Jurkat, Clone E6-1 (cell line): ENCODE measurements around the gene PHACTR2.
"Not testable (repeated sequence)": the region's sequence is repeated elsewhere in the genome, so short reads cannot be mapped to it uniquely, and the experiment has no call there.

Experiments
- DNase-seq: peaks from one replicate; pipeline ENCODE4 v3.0.0-alpha.2; 2011; ENCODE audit warnings: low read depth, low spot score
- H3K4me3 ChIP-seq: 2 replicates; pipeline ENCODE4 v1.5.1; 2011; ENCODE audit warnings: mild to moderate bottlenecking, low read length, control low read depth, moderate library complexity

Gene PHACTR2

GRCh38 chr6:143786371-143786770 is 108.6 kb downstream of the PHACTR2 start:
- not testable (repeated sequence) for H3K4me3 ChIP-seq, DNase-seq

GRCh38 chr6:143792402-143793279 is 114.9 kb downstream of the PHACTR2 start:
- H3K4me3 ChIP-seq = no peak overlapping the region
- no peak for DNase-seq

DNA sequence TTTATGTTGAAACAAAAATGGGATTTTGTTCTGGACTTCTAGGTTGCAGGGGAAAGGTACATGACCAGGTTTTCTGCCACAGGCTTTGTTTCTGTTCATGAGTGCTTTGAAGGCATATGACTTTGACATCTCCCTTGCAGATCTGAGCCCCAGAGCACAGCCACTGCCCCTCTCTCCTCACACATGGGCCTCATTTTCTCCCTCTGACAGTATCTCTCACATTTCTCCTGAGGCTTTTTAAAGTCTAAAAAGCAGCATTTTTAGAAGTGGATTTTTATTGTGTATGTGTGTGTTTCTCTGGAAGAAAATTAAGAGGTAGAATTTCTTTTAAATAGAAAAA is 115.5 kb downstream of the PHACTR2 start:
- no peak overlapping the region for H3K4me3 ChIP-seq
- no peak for DNase-seq

- not testable (repeated sequence) for DNase-seq, H3K4me3 ChIP-seq
These were observed 118.8 kb downstream of the PHACTR2 start for GRCh38 chr6:143796551-143796950.

GRCh38 chr6:143798487-143798886 is 120.7 kb downstream of the PHACTR2 start:
- not testable (repeated sequence) for H3K4me3 ChIP-seq, DNase-seq

DNA sequence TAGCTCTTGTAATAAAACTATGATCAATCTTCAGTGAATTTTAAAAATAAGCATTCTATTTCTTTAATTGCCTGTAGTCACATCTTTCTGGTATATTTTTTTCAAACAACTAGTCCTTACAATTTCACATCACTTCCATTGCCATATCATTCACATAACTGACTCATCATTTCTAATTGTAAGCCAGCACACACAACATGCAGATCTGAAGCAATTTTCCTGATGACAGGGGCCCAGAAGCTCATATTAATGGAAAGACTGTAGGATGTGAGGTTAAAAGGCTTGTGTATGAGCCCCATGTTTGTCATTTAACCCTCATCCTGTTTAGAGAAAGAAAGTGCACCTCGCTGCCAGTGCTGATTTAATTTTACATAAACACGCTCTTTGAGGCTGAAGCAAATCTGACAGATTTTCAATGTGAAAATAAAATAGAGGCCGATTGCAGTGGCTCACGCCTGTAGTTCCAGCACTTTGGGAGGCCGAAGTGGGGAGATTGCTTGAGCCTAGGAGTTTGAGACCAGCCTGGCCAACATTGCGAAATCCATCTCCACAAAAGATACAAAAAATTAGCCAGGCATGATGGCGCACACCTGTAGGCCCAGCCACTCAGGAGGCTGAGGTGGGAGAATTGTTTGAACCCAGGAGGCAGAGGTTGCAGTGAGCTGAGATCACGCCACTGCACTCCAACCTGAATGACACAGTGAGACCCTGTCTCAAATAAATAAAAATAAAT is 125.2 kb downstream of the PHACTR2 start:
- no peak for DNase-seq
- no peak overlapping the region for H3K4me3 ChIP-seq

GRCh38 chr6:143803769-143804568 is 126.2 kb downstream of the PHACTR2 start:
- DNase-seq = no peak
- no peak overlapping the region for H3K4me3 ChIP-seq

DNA sequence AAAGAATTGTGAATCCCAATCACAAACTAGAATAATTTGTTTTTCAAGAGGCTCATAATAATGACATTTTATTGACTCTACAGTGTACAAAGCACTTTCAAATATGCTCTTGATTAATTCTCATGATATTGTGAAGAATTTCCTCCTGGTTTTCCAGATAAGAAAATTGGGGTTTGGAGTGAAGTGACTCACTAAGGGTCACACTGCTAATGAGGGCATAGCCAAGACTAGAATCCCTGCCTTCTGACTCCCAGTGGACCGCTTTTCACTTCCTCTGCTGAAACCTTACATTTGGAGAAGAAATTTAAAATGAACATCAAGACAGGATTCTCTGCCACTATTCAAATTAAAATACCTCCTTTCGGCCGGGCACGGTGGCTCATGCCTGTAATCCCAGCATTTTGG is 127.1 kb downstream of the PHACTR2 start:
- no peak overlapping the region for H3K4me3 ChIP-seq
- no peak for DNase-seq

- no peak overlapping the region for H3K4me3 ChIP-seq
- no peak for DNase-seq
These were observed 128.7 kb downstream of the PHACTR2 start for GRCh38 chr6:143806282-143807102.

DNA sequence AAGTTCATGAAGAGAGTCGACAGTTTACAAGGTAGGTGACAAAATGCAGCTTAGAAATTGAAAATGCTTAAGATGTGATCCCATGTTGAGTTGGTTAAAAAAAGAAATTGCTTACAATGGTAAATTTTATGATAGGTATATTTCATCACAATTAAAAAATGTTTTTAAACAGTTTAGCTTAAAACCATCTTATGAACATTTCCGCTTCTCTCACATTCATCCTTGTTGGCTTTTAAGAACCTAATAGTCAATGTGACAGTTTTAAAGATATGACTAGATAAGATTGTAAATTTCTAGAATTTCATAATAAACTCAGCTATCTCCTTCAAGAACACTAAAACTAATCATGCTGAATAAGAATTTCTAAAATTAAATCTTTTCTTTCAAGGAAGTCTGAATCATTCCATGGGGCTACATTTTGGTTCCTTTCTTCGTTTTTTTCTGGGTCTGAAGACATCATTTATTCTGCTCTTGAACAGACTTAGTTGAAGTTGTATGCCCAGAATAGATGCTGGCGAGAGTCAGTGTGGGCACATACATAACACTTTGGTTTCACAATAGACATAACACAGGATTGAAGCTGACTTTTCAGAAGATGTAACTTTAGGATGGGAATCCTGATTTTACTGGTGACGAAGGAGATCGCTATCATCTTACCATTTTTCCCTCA is 129.5 kb downstream of the PHACTR2 start:
- DNase-seq = no peak

GRCh38 chr6:143810745-143811144 is 133.0 kb downstream of the PHACTR2 start:
- H3K4me3 ChIP-seq = no peak overlapping the region
- no peak for DNase-seq

More for the DNA sequence above, 129.5 kb downstream of the PHACTR2 start:
- H3K4me3 ChIP-seq = no peak overlapping the region

DNA sequence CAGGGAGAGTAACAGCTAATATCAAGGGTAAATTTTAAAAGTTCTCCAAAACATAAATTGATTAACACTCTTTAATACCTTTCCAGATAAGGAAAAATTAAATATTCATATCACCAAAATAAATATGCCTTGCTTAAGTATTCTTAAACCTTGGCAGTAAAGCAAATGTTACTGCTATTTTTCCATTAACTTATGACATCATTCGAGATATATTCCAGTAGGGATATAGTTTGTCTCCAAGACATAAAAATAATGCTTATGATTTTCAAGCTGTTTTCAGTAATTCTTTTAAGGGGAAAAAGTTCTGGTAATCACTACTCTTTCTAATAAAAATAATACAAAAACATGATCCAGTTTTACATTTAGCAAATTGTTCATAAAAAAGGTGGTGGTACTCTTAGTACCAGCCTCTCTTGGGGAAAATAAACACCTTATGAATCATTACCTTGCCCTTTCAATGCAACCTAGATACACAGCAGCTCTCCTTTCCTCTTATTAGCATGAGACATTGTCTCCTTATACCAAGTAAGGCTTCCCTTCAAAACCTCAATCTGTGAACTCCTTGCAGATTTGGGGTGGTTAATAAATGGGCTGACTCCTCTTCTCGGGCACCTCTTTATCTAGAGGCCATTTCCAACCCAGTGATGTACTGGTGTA is 133.9 kb downstream of the PHACTR2 start:
- DNase-seq = no peak
- no peak overlapping the region for H3K4me3 ChIP-seq

- DNase-seq = no peak
- no peak overlapping the region for H3K4me3 ChIP-seq
These were observed 139.9 kb downstream of the PHACTR2 start for GRCh38 chr6:143817621-143818020.

GRCh38 chr6:143821359-143821758 is 143.6 kb downstream of the PHACTR2 start:
- DNase-seq = no peak
- H3K4me3 ChIP-seq = no peak overlapping the region

- DNase-seq = no peak
- no peak overlapping the region for H3K4me3 ChIP-seq
These were observed 144.8 kb downstream of the PHACTR2 start for GRCh38 chr6:143822584-143823024.

GRCh38 chr6:143823548-143823947 is 145.8 kb downstream of the PHACTR2 start:
- H3K4me3 ChIP-seq = no peak overlapping the region
- no peak for DNase-seq

GRCh38 chr6:143828572-143828971 is 150.8 kb downstream of the PHACTR2 start:
- DNase-seq = no peak
- H3K4me3 ChIP-seq = no peak overlapping the region

- no peak overlapping the region for H3K4me3 ChIP-seq
- no peak for DNase-seq
These were observed 158.4 kb downstream of the PHACTR2 start for GRCh38 chr6:143836150-143836549.
